ENCODE measurements around the gene LRIT1. TPM values are rescaled to one million over a fixed set of nuclear protein-coding genes. Genes with fewer than 3 reads are reported as not detected.
"Not testable (repeated sequence)": the region's sequence is repeated elsewhere in the genome, so short reads cannot be mapped to it uniquely, and the experiment has no call there.

The LRIT1 gene
- total RNA-seq (2014; rRNA removed; shearing (Covaris generic)), result not detected in 2 replicates

GRCh38 chr10:84241185-84241790 lies at the start of gene LRIT1:
Gene LRIT1 (minus strand): TSS chr10:84241546. CDS start chr10:84241439, 107 bp downstream.
- DNase-seq (ENCODE audit: low spot score), result no peak

DNA sequence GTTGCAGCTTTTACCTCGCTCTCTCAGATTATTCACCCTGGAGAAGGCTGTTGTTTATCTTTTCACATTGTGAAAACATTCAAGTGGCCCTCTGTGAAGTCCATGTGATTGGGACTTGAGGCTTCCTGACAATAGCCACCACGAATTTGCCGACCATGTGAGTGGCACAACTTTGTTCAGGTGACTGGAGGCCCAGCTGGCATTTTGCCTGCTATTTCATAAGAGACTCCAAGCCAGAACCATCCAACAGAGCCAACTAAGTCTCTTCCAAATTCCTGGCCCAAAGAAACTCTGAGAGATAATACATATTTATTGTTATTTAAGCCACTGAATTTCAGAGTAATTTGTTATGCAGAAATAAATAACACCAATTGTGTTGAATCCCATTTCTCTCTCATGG lies 48.9 kb upstream of the LRIT1 start:
- DNase-seq (ENCODE audit: low spot score), result no peak

DNA sequence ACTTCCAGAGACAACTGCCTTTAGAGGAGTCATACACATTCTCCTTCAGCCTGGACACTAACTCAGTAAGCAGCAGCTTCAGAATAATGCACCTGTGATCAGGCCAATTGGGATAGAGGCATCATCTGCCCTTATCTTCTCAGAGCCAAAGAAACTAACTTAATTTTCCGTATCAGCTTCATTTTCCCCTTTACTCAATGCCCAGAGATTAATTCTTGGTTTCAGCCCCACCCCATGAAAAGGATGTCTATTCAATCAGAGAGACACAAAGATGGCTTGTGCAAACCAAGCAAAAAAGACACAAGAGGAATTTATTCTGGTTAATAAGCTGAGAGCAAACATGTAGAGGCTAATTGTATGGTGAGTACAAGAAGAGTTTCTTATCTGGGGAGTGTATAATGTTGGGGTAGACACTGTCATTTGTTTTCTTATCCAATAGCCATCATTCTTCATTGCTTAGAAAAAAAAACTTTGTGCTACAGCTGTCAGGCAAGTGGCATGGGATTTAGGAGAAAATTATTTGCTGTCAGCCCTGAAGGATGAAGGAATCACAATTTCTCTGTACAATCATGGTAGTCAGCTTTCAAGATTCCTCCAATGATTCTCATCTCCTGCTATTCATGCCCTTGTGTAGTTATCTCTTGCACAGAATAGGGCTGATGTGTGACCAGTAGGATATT lies 48.3 kb upstream of the LRIT1 start:
- DNase-seq (ENCODE audit: low spot score), result no peak

DNA sequence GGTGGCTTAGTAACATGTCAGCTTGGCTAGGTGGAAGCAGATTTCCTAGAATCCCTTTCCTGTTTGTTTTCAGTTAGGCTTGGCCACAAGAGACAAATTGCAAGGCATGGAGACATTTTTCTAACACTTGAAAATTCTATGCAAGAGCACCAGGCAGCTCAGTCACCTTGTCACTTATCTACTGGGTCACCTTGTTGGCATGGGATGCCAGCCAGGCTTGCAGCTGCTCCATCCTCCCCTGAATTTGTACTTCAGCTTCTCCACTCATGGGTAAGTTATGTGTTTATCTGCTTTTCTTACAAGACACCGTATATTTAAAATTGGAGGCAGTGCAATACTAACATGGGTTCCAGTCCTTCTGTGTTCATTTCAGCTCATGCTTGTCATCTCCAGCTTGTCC lies 46.8 kb upstream of the LRIT1 start:
- DNase-seq (ENCODE audit: low spot score), result no peak

GRCh38 chr10:84286695-84287094 lies 45.3 kb upstream of the LRIT1 start:
- DNase-seq (ENCODE audit: low spot score), result no peak

DNA sequence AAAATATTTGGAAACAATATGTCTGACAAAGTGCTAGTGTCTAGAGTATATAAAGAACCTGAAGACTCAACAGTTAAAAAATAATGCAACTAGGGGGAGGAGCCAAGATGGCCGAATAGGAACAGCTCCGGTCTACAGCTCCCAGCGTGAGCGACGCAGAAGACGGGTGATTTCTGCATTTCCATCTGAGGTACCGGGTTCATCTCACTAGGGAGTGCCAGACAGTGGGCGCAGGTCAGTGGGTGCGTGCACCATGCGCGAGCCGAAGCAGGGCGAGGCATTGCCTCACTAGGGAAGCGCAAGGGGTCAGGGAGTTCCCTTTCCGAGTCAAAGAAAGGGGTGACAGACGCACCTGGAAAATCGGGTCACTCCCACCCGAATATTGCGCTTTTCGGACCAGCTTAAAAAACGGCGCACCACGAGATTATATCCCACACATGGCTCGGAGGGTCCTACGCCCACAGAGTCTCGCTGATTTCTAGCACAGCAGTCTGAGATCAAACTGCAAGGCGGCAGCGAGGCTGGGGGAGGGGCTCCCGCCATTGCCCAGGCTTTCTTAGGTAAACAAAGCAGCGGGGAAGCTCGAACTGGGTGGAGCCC lies 38.6 kb upstream of the LRIT1 start:
- not testable (repeated sequence) for DNase-seq (ENCODE audit: low spot score)

- no peak for DNase-seq (ENCODE audit: low spot score)
Observed at GRCh38 chr10:84270708-84271107, 29.4 kb upstream of the LRIT1 start.

GRCh38 chr10:84269773-84270172 lies 28.4 kb upstream of the LRIT1 start:
- peak; percentile 25 for DNase-seq (ENCODE audit: low spot score)

DNA sequence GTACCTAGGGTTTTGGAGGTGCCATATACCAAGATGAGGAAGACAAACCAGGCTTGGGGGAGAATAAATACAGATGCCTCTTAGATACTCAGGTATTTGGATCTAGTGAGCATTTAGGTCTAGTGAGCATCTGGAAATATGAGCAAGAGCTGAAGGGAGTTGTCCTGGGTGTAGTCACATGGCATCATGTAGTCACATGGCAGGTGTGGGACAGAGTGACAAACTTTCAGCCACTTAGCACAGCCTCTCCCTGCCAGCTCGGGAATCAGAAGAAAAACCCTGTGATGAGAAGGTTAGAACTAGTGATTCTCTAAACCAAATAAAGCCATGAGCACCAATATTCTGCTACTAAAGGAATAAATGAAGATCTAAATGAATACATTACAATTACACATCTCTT lies 27.8 kb upstream of the LRIT1 start:
- DNase-seq (ENCODE audit: low spot score), result no peak

DNA sequence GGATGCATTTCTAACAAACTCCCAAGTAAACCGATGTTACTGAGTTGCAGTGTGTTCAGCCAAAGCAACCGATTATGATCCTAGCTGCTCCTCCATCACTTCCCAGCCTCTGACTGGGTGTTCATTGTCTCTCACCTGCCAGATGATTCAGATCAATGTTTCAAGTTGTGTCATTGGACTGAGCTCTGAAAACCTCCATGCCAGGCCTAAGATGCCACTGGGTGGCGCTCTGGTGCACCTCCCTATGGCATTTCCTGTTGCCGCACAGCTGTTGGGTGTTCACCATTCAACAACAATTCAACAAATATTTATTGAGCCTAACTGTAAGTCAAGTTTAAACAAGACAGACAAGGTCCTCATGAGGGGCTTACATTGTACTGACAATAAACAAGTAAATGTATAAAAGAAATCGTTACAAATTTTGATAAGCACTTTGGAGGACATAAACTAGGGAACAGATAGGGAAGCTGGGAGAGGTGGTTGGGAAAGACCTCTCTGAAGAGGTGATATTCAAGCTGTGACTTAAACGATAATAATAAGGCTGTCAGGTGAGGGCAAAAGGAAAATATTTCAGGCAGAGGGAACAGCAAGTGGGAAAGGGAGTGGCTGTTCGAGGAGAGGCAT lies 26.3 kb upstream of the LRIT1 start:
- DNase-seq (ENCODE audit: low spot score), result peak; percentile 37

DNA sequence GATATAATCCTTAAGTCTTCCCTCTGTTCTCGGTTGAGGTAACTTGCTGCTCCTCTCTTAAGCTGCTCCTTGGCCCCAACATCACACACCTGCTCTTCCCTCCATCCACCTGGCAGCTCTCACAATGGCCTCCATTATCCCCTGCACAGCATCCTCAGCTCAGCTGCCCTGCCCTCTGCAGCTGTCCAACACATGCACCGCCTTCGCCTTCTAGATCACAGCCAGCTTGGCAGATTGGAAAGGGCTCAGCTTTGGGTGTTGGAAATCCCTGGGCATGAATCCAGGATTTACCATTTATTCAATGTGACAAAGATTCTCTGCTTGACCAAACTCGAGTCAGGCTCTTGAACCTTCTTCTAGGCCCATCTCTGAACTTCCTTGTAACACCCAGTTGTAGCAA lies 24.1 kb upstream of the LRIT1 start:
- no peak for DNase-seq (ENCODE audit: low spot score)

DNA sequence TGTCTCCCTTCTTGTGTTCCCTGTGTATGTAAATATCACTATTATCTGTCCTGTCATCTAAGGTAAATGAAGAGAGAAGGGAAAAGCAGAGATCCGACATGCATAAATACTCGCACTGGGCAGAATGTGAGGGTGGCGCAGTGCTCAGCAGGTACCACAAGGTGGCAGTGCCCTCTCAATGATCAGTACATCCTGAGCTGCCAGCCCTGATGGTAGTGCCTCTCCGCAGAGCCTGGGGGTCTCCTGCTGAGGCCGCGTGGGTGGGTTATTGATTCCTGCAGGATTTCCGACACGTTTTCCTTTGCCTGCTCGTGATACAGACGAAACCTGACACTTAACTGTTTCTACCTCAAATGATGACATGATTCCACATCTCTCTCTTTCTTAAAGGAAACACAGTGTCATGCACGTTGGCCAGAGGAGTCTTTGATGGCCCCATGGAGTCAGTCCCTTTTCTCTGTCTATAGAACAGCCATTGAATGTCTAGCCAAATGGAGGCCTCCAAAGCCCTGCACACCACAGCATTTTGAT lies 23.3 kb upstream of the LRIT1 start:
- DNase-seq (ENCODE audit: low spot score), result peak; percentile 51

DNA sequence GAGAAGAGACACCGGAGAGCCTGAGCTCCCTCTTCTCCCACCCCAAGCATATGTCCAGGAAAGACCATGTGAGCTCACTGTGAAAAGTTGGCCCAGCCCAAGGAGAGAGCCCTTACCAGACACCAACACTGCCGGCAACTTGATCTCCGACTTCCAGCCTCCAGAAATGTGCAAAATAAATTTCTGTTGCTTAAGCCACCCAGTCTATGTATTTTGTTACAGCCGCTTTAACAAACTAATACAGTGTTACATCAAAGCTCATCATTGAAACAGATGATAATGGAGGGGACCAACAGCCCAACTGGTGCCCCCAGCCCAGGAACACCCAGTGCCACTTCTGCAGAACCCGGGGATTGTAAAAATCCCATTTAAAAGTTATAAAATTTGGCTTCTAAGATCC lies 22.4 kb upstream of the LRIT1 start:
- DNase-seq (ENCODE audit: low spot score), result no peak

GRCh38 chr10:84262190-84262956 lies 21.0 kb upstream of the LRIT1 start:
- no peak for DNase-seq (ENCODE audit: low spot score)

GRCh38 chr10:84261236-84261915 lies 20.0 kb upstream of the LRIT1 start:
- DNase-seq (ENCODE audit: low spot score), result no peak

DNA sequence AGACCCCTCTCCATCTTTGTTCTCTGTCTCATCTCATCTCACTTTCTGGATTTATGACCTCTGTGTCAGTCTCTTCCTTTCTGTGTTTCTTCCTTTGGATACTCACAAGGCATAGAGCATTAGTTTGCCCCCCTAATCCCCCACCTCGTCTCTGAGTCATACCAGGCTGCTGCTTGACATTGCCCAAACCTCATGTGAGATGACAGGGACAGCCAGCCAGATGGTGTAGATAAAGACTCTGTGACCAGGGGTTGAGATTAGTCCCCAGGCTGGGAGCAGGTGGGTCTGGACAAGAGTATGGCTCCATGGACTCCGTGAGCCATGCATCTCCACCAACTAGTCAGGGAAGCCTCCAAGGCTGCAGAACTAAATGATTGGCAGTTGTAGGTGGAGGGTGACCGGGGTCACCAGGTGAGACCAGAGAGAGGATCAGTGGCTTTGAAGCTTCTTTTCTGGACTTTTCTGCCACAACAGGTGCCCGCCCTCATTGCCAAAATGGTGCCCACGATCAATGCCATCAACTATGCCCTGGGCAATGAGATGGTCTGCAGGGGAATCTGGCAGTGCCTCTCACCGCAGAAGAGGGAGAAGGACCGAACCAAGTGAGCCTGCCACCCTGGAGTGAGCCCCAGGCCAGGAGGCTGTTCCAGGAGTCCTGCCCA lies 16.8 kb upstream of the LRIT1 start:
- no peak for DNase-seq (ENCODE audit: low spot score)

GRCh38 chr10:84257343-84258020 lies 16.1 kb upstream of the LRIT1 start:
- no peak for DNase-seq (ENCODE audit: low spot score)

- DNase-seq (ENCODE audit: low spot score), result no peak
Observed at GRCh38 chr10:84256510-84257342, 15.4 kb upstream of the LRIT1 start.

Measured in H4 (cell line).